Stromal cell of bone marrow (primary cell): ENCODE results near the gene FAM180B.
A peak's percentile ranks its signal among the peaks of the same experiment; 100 is the strongest.
"Not testable (repeated sequence)": the region's sequence is repeated elsewhere in the genome, so short reads cannot be mapped to it uniquely, and the experiment has no call there.

Source experiments
- DNase-seq: peaks from one replicate; pipeline ENCODE4 v3.0.0-alpha.2; 2012; ENCODE audit warnings: low read depth

FAM180B gene

GRCh38 chr11:47586098-47586855 is at the start of gene FAM180B:
Gene FAM180B (plus strand): TSS chr11:47586678. CDS start chr11:47586769, 91 bp downstream.
- DNase-seq: no peak

- no peak for DNase-seq
Measured at GRCh38 chr11:47536915-47537314, 49.6 kb upstream of the FAM180B start.

GRCh38 chr11:47538741-47539565 is 47.5 kb upstream of the FAM180B start:
- DNase-seq: no peak

GRCh38 chr11:47539681-47540039 is 46.8 kb upstream of the FAM180B start:
- DNase-seq: no peak

- no peak for DNase-seq
Measured at GRCh38 chr11:47541070-47541469, 45.4 kb upstream of the FAM180B start.

- no peak for DNase-seq
Measured at GRCh38 chr11:47545298-47545697, 41.2 kb upstream of the FAM180B start.

GRCh38 chr11:47546274-47546673 is 40.2 kb upstream of the FAM180B start:
- not testable (repeated sequence) for DNase-seq

- DNase-seq: no peak
Measured at GRCh38 chr11:47550288-47551047, 36.0 kb upstream of the FAM180B start.

- DNase-seq: no peak
Measured at GRCh38 chr11:47551086-47551485, 35.4 kb upstream of the FAM180B start.

GRCh38 chr11:47552056-47552565 is 34.4 kb upstream of the FAM180B start:
- no peak for DNase-seq

GRCh38 chr11:47552566-47553405 is 33.7 kb upstream of the FAM180B start, which contains the start of gene CELF1:
Gene CELF1 (minus strand): TSS chr11:47553132. CDS start chr11:47499523, 53,609 bp downstream.
- peak; percentile 83 for DNase-seq

GRCh38 chr11:47553406-47553743 is 33.1 kb upstream of the FAM180B start:
- no peak for DNase-seq

- DNase-seq: not testable (repeated sequence)
Measured at GRCh38 chr11:47557004-47557403, 29.5 kb upstream of the FAM180B start.

- no peak for DNase-seq
Measured at GRCh38 chr11:47558695-47559094, 27.8 kb upstream of the FAM180B start.

- no peak for DNase-seq
Measured at GRCh38 chr11:47560426-47560825, 26.1 kb upstream of the FAM180B start.

GRCh38 chr11:47562393-47562792 is 24.1 kb upstream of the FAM180B start:
- DNase-seq: not testable (repeated sequence)

GRCh38 chr11:47564366-47564765 is 22.1 kb upstream of the FAM180B start:
- not testable (repeated sequence) for DNase-seq

GRCh38 chr11:47564933-47565339 is 21.5 kb upstream of the FAM180B start:
- no peak for DNase-seq

GRCh38 chr11:47565340-47566148 is 20.9 kb upstream of the FAM180B start, which contains the start of gene PTPMT1:
Gene PTPMT1 (plus strand): TSS chr11:47565599. CDS start chr11:47565623, 24 bp downstream.
- no peak for DNase-seq

- DNase-seq: no peak
Measured at GRCh38 chr11:47566149-47566698, 20.3 kb upstream of the FAM180B start.
